OCI-LY7 (cell line): ENCODE measurements around the gene CGAS. TPM values are rescaled to one million over a fixed set of nuclear protein-coding genes. Genes with fewer than 3 reads are reported as not detected.

ENCODE experiments used
- BruUV-seq: library from RNA; stranded (reverse); fragments of 400-500 nt; replicated peaks from 2 replicates; lab custom pipeline; 2021; lab: Mats Ljungman, UMichigan
- CTCF ChIA-PET: fragments of 300-600 bp; sonication (Branson Sonifier 250); formaldehyde crosslinking; loops from one replicate; lab custom pipeline; 2022; ENCODE audit warnings: antibody characterized with exemption; ENCODE audit not compliant: unreplicated experiment; lab: Charles Lee
- POLR2A ChIA-PET: fragments of 300-600 bp; sonication (Branson Sonifier 250); formaldehyde crosslinking; loops from one replicate; lab custom pipeline; 2022; ENCODE audit warnings: antibody characterized with exemption; lab: Charles Lee
- DNase-seq: peaks from one replicate; pipeline ENCODE4 v3.0.0-alpha.2; 2015; ENCODE audit warnings: low spot score
- H2AFZ ChIP-seq: fragments of 200-600 bp; sonication (generic), shearing (Covaris generic); 2 replicates; pipeline ENCODE4 v1.6.1; 2014; ENCODE audit warnings: mild to moderate bottlenecking, antibody characterized with exemption, low read length, moderate library complexity
- H3K27ac ChIP-seq: fragments of 200-600 bp; sonication (generic); 2 replicates; pipeline ENCODE4 v1.5.1; 2014; ENCODE audit warnings: mixed run types, low read depth, mild to moderate bottlenecking, moderate library complexity, low read length, inconsistent platforms; ENCODE audit not compliant: poor library complexity, severe bottlenecking
- H3K36me3 ChIP-seq: fragments of 200-600 bp; sonication (generic); 2 replicates; pipeline ENCODE4 v1.6.1; 2014; ENCODE audit warnings: mild to moderate bottlenecking, antibody characterized with exemption, low read length, moderate library complexity, mixed read lengths; ENCODE audit not compliant: insufficient read depth
- H3K4me1 ChIP-seq: fragments of 200-600 bp; sonication (generic); 2 replicates; pipeline ENCODE4 v1.5.1; 2014; ENCODE audit warnings: mild to moderate bottlenecking, low read length; ENCODE audit not compliant: insufficient read depth, poor library complexity, severe bottlenecking
- H3K4me2 ChIP-seq: fragments of 200-600 bp; sonication (generic); 2 replicates; pipeline ENCODE4 v1.6.1; 2014; ENCODE audit warnings: mild to moderate bottlenecking, low read length
- H3K4me3 ChIP-seq: fragments of 200-600 bp; sonication (generic); 2 replicates; pipeline ENCODE4 v1.5.1; 2014; ENCODE audit warnings: mild to moderate bottlenecking, low read depth, low read length; ENCODE audit not compliant: poor library complexity, severe bottlenecking
- H3K79me2 ChIP-seq: fragments of 200-600 bp; sonication (generic); 2 replicates; pipeline ENCODE4 v1.6.1; 2016; ENCODE audit warnings: low read depth, mild to moderate bottlenecking, low read length, moderate library complexity, mixed read lengths; ENCODE audit not compliant: insufficient read depth
- H3K9me2 ChIP-seq: fragments of 200-600 bp; sonication (generic); 2 replicates; pipeline ENCODE4 v1.6.1; 2016; ENCODE audit warnings: mild to moderate bottlenecking, low read length, mixed read lengths; ENCODE audit not compliant: insufficient read depth
- H3K9me3 ChIP-seq: fragments of 200-600 bp; sonication (generic); 2 replicates; pipeline ENCODE4 v1.6.1; 2014; ENCODE audit warnings: mild to moderate bottlenecking, mixed run types, low read length, mixed read lengths
- H4K20me1 ChIP-seq: fragments of 200-600 bp; sonication (generic); 2 replicates; pipeline ENCODE4 v1.6.1; 2014; ENCODE audit warnings: mild to moderate bottlenecking, antibody characterized with exemption, low read length, moderate library complexity, mixed read lengths; ENCODE audit not compliant: insufficient read depth
- CTCF ChIP-seq: fragments of 200-600 bp; sonication (generic); conservative IDR thresholded peaks from 2 replicates; pipeline ENCODE4 v1.5.1; 2014; ENCODE audit warnings: mild to moderate bottlenecking, antibody characterized with exemption, low read length, moderate library complexity, mixed read lengths
- EZH2phosphoT487 ChIP-seq: fragments of 200-600 bp; sonication (generic); IDR thresholded peaks from 2 replicates; pipeline ENCODE4 v1.6.1; 2018; ENCODE audit warnings: low read depth, borderline replicate concordance, mild to moderate bottlenecking, mixed run types, antibody characterized with exemption, low read length, moderate library complexity, mixed read lengths
- intact Hi-C: fragments of 100-400 bp; cut with micrococcal nuclease; formaldehyde crosslinking; loops from one replicate; pipeline ENCODE4 v1.10.0; 2022; ENCODE audit not compliant: unreplicated experiment
- total RNA-seq, 2 experiments: library from RNA; depleted of rRNA in 1 of 2; stranded (reverse); fragments of >200 nt in 1 of 2; shearing (Covaris generic) in 1 of 2; gene quantifications; 2 replicates each; pipeline ENCODE4 v1.2.3, GENCODE V29; 2014 to 2022

CGAS gene
- total RNA-seq, 2 experiments from 2014 or later: 0.40 to 1.3 TPM

DNA sequence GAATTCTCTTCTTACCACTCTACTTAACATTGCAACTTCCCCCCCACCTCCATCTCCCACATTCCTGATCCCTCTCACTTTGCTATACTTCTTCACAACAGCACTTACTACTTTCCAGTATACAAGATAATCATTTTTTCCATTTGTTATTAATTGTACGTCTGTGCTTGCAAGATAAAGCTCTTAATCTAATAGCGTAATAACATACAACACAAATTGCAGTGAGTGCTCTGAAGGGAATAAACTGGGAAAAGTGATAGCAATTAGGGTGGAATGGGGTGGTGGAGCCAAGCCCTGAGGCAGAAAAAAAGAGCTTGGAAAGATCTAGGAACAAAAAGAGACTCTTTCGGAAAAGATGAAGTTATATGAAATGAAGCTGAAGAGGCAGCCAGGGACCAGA lies 8.5 kb downstream of the CGAS start:
- H3K4me1 ChIP-seq: peaks cover 19% of the 10 kb centered on the region
- CTCF ChIA-PET: no interaction called here
- no peak for DNase-seq

GRCh38 chr6:73435236-73435635 lies 16.9 kb downstream of the CGAS start:
- TF ChIP-seq EZH2phosphoT487: no peak
- TF ChIP-seq CTCF: no peak
- H2AFZ ChIP-seq: no peak overlapping the region
- H3K79me2 ChIP-seq: no peaks in the 10 kb centered on the region
- POLR2A ChIA-PET: interaction anchor here (0.6 kb wide), 3 partner anchors 49 to 104 kb away, joined by 3 to 4 read pairs (median 3); no protein-coding TSS in a partner anchor
- H3K4me2 ChIP-seq: no peak overlapping the region
- H3K27ac ChIP-seq: no peak overlapping the region
- no peaks in the 10 kb centered on the region for H3K36me3 ChIP-seq
- no peak for DNase-seq
- no TSS peak for BruUV-seq
- H3K9me2 ChIP-seq: no peaks in the 10 kb centered on the region
- intact Hi-C loops: no loop called here
- CTCF ChIA-PET: no interaction called here
- no peak overlapping the region for H3K4me3 ChIP-seq
- no peaks in the 10 kb centered on the region for H4K20me1 ChIP-seq
- H3K9me3 ChIP-seq: no peaks in the 10 kb centered on the region
- H3K4me1 ChIP-seq: no peaks in the 10 kb centered on the region

More for the DNA sequence above, 8.5 kb downstream of the CGAS start:
- H3K4me3 ChIP-seq: no peak overlapping the region
- no peak for TF ChIP-seq EZH2phosphoT487
- no peak for TF ChIP-seq CTCF
- H3K79me2 ChIP-seq: no peaks in the 10 kb centered on the region
- POLR2A ChIA-PET: no interaction called here
- H4K20me1 ChIP-seq: no peaks in the 10 kb centered on the region
- intact Hi-C loops: no loop called here
- H3K4me2 ChIP-seq: no peak overlapping the region
- no peaks in the 10 kb centered on the region for H3K36me3 ChIP-seq
- no TSS peak for BruUV-seq
- H3K9me3 ChIP-seq: no peaks in the 10 kb centered on the region
- H3K27ac ChIP-seq: no peak overlapping the region
- H2AFZ ChIP-seq: no peak overlapping the region
- no peaks in the 10 kb centered on the region for H3K9me2 ChIP-seq

GRCh38 chr6:73421534-73421933 lies 30.6 kb downstream of the CGAS start:
- Histone ChIP-seq H3K79me2 (no peaks in the 10 kb centered on the region), H3K9me2 (no peaks in the 10 kb centered on the region), H3K36me3 (no peaks in the 10 kb centered on the region), H3K4me3 (no peak overlapping the region), H3K9me3 (0 out of 2 replicates have a peak, but pooled peaks cover 5% of the 10 kb centered on the region), H2AFZ (no peak overlapping the region), H3K27ac (no peak overlapping the region), H4K20me1 (no peaks in the 10 kb centered on the region), H3K4me2 (no peak overlapping the region), H3K4me1 (no peaks in the 10 kb centered on the region)
- DNase-seq: no peak
- BruUV-seq: no TSS peak
- ChIA-PET CTCF (no interaction called here), POLR2A (interaction anchor here (1.2 kb wide), 1 partner anchor 21 kb away, joined by 4 read pairs; no protein-coding TSS in a partner anchor)
- intact Hi-C loops: no loop called here
- no peak for TF ChIP-seq EZH2phosphoT487
- TF ChIP-seq CTCF: no peak
